ES-I3 (cell line): ENCODE results near the gene PC.

Experiments used
- H3K36me3 ChIP-seq: 2 replicates; pipeline ENCODE4 v1.6.1; 2013; ENCODE audit warnings: mild to moderate bottlenecking, low read length, control low read depth, moderate library complexity; ENCODE audit not compliant: insufficient read depth
- H3K4me1 ChIP-seq: 2 replicates; pipeline ENCODE4 v1.6.1; 2013; ENCODE audit warnings: mild to moderate bottlenecking, control low read depth, low read length; ENCODE audit not compliant: insufficient read depth
- H3K9ac ChIP-seq: 2 replicates; pipeline ENCODE4 v1.6.1; 2013; ENCODE audit warnings: low read depth, mild to moderate bottlenecking, low read length, moderate library complexity
- H3K9me3 ChIP-seq: 2 replicates; pipeline ENCODE4 v1.6.1; 2013; ENCODE audit warnings: mild to moderate bottlenecking, low read length, moderate library complexity; ENCODE audit not compliant: control insufficient read depth, insufficient read depth

Gene PC

DNA sequence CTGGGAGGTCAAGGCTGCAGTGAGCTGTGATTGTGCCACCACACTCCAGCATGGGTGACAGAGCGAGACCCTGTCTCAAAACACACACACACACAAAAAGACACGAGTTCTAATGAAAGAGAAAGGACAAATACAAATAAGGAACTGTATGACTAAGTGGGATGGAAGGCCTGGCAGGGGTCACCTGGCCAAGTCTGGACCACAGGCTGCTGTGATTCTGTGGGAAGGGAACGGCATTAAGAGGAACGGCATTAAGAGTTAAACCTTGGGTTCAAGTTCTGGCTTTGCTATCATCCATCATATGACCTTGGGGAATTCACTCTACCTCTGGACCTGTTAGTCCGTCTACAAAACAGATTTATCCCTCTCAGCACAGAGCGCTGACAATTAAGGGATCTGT lies 53.6 kb downstream of the PC start:
- Histone ChIP-seq H3K36me3 (no peaks in the 10 kb centered on the region), H3K9me3 (no peaks in the 10 kb centered on the region), H3K9ac (no peak overlapping the region), H3K4me1 (peaks cover 33% of the 10 kb centered on the region)

DNA sequence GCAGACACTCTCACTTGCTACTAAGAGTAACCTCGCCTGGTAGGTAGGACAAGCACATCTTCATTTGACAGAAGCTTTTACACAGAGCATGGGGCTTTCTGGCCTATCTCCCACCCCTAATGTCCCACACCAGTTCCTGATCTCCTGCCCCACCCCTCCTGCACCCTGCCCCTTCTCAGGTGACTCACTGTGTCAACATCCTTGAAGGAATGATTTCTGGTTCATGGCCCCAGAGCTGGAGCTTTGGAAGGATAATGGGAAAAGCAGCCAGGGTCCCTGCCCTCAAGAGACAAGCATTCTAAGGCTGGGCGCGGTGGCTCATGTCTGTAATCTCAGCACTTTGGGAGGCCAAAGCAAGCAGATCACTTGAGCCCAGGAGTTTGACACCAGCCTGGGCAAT lies 54.1 kb downstream of the PC start:
- no peaks in the 10 kb centered on the region for H3K36me3 ChIP-seq

DNA sequence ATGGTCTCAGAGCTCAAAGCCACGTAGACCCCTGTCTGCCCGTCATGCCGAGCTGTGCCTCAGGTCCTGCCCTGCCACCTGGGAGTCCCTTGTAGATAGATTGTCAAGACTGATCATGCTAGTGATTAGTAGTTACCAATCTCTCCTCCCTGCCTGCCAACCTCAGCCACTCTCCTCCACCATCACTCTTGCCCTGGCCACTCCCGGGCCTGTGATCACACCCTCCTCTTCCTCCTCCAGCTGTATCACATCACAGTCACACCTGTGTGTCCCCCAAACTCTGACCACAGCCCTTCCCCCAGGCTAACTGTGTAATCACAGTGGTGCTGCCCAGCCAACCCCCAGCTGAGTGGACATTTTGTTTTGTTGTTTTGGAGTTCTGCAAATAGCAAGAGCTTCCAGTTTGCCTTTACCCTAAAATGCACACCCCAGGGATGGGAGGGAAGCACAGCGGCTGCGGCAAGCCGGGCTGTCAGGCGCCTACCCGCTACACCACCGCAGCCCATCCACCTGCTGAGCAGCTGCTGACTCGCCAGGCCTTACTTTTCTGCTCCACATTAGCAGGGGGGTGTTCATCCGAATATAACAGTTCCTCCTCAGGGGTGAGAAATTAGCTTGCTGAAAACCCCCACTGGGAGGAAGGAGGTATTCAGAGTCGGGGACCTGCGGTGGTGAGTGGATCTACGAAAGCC lies 55.6 kb downstream of the PC start:
- Histone ChIP-seq H3K9me3 (no peaks in the 10 kb centered on the region), H3K4me1 (peaks cover 37% of the 10 kb centered on the region), H3K9ac (no peak overlapping the region), H3K36me3 (no peaks in the 10 kb centered on the region)

More for the DNA sequence above, 54.1 kb downstream of the PC start:
- no peak overlapping the region for H3K9ac ChIP-seq
- peaks cover 33% of the 10 kb centered on the region for H3K4me1 ChIP-seq
- H3K9me3 ChIP-seq = no peaks in the 10 kb centered on the region

DNA sequence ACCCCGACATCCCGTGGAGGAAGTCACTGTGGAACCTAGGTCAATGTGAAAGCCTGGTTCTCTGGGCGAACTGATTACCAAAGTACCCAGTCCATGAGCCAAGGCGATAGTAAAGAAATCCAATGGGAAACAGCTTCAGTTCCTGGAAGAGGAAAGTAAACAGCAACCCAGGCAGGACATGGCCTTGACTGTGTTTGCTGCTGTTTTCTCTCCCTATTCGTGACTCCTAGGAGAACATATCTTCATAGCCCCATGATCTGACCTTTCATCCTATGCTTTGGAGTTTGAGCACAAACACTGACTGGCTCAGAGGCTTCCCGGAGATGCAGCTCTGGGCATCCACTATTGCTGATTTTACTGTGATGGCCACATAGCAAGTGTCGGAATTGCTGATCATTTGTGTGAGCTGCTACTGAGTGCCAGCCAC lies 56.2 kb downstream of the PC start:
- no peaks in the 10 kb centered on the region for H3K36me3 ChIP-seq
- no peaks in the 10 kb centered on the region for H3K9me3 ChIP-seq
- H3K9ac ChIP-seq = no peak overlapping the region
- H3K4me1 ChIP-seq = peaks cover 36% of the 10 kb centered on the region

DNA sequence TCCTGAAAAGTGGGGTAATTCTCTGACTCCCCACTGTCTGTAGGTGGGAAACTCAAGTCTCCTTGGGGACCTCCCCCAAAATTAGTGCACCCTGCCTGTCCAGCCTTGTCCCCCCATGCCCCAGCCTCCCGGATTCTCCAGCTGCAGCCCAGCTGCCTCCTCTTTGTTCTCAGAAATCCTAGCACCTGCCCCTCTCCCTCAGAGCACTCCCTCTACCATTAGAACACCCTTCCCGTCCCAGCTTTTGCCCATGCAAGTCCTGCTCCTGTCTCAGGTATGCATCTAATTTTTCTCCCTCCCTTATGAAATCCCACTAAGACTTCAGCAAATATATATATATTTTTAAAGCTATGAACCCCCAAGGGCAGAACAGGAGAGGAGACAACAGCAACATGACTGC lies 64.0 kb downstream of the PC start:
- Histone ChIP-seq H3K9me3 (no peaks in the 10 kb centered on the region), H3K4me1 (peaks cover 18% of the 10 kb centered on the region), H3K36me3 (no peaks in the 10 kb centered on the region)

DNA sequence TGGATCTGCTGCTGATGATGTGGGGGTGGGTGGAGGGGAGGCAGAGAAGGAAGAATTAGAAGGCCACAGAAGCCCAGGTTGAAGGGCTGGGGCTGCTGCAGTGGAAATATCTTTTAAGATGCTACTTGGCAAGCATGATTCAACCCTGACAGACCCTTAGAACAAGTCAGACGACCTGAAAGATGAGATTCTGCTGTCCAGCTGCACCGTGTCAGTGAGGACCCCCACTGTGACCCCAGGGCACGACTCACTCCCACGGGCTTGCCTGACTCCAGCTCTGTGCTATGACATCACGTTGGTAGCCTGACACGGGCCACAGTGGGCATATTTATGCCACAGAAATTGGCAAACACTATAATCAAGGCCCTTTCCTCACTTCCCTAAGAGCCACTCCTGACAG lies 65.3 kb downstream of the PC start:
- H3K4me1 ChIP-seq = peaks cover 14% of the 10 kb centered on the region
- no peaks in the 10 kb centered on the region for H3K9me3 ChIP-seq
- no peaks in the 10 kb centered on the region for H3K36me3 ChIP-seq
- H3K9ac ChIP-seq = no peak overlapping the region

More for the DNA sequence above, 64.0 kb downstream of the PC start:
- H3K9ac ChIP-seq = no peak overlapping the region

DNA sequence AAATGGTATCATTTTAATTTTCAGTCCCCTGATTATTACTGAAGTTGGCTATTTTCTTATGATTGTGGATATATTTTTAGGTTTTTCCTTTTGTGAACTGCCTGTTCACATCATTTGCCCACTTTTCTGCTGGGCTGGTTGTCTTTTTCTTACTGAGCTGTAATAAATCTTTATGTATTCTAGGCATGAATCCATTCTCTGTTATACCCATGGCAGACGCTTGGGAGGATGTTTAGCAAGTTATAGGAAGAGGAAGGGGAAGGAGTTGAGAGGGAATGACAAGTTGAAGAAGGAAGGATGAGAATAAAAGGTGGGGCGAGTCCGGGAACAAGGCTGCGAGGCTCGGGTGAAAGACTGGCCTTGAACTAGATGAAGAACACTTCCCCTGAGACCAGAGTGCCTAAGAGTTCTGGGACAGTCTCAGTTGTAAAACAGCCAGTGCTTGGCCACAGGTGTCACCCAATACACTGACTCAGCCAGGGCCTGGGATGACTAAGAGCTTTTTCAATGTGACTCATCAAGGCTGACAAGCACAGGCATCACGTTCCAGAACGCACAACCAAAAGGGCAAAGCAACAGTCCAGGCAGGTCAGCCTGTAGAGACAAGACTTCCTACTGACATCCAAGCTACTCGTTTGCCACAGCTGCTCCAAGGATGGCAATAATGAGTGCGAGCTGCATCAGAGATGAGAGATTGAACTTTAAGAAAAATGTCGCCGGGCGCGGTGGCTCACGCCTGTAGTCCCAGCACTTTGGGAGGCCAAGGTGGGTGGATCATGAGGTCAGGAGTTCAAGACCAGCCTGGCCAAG lies 66.1 kb downstream of the PC start:
- H3K4me1 ChIP-seq = peaks cover 14% of the 10 kb centered on the region
- no peaks in the 10 kb centered on the region for H3K36me3 ChIP-seq
- no peak overlapping the region for H3K9ac ChIP-seq
- H3K9me3 ChIP-seq = no peaks in the 10 kb centered on the region

DNA sequence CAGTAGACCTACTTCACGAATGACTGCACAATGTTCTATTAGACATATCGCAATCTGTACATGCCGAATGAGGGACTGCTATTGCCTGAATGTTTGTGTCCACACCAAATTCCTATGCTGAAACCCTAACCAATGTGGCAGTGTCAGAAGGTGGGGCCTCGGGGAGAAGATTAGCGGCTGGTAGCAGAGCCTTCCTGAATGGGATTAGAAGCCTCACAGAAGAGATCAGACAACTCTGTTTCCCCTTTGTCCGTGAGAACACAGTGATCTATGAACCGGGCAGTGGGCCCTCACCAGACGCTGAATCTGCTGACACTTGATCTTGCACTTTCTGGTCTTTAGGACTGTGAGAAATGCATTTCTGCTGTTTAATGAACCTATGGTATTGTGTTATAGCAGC lies 68.2 kb downstream of the PC start:
- no peaks in the 10 kb centered on the region for H3K36me3 ChIP-seq
- H3K9ac ChIP-seq = no peak overlapping the region
- peaks cover 27% of the 10 kb centered on the region for H3K4me1 ChIP-seq
- no peaks in the 10 kb centered on the region for H3K9me3 ChIP-seq

DNA sequence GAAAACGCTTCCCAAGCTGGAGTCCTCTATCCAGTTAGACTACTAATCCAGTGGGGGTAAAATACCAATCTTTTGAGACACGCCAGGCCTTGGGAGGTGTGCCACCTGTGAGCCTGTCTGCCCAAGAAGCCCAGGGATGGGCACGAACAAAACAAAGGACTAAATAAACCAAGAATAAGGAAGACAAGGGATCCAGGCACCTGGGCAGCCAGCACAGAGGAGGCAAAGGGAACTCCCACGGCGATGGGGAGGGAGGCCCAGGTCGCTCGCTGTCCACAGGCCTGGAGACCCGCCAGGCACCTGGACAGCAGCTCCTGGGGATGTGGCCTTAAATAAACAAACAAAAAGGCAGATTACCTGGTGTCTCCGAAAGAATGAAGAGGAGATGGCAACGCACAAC lies 69.9 kb downstream of the PC start:
- no peak overlapping the region for H3K9ac ChIP-seq
- H3K36me3 ChIP-seq = no peaks in the 10 kb centered on the region
- H3K4me1 ChIP-seq = peaks cover 26% of the 10 kb centered on the region
- no peaks in the 10 kb centered on the region for H3K9me3 ChIP-seq

DNA sequence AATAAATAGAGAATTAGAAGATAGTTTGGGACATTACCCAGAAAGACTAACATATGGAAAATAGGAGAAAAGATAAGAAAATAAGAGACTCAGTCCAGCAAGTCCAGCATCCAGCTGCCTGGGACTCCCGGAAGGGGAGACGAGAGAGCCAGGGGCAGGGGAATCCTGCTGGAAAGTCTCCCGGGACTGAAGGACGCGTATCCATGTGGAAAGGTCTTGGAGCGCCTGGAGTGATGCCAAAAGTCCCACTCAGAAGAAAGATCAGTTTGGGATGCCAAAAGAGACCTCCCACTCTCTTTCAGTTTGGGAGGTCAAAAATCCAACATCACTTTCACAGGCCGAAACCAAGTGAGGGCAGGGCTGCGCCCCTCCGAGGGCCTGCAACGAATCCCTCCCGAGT lies 70.7 kb downstream of the PC start:
- no peaks in the 10 kb centered on the region for H3K36me3 ChIP-seq
- H3K9ac ChIP-seq = no peak overlapping the region
- peaks cover 23% of the 10 kb centered on the region for H3K4me1 ChIP-seq
- H3K9me3 ChIP-seq = no peaks in the 10 kb centered on the region

DNA sequence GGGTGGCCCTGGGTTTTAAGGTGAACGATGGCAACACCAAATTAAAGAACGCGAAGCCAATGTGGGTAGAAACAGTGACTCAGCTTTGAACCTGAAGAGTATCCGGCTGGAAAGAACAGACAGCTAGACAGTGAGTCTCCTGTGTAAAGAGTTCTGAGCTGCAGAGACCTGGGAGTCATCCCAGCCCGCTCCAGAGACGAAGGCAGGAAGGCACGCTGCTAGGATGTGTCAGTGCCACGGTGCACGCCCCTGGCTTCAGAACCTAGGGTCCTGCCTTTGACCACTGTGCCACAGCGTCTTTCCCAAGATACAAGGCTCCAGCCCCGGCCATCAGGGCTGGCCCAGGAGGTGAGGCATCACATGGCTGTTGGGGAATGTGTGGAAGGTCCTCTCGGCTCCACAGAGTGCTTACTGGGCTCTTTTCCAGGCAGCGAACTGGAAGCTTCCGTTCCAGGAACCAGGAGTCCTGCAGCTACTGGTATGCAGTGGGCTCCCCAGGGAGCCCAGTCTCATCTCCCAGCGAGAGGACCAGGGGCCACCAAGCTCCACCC lies 71.4 kb downstream of the PC start:
- H3K4me1 ChIP-seq = peaks cover 22% of the 10 kb centered on the region
- no peaks in the 10 kb centered on the region for H3K36me3 ChIP-seq
- H3K9ac ChIP-seq = no peak overlapping the region
- H3K9me3 ChIP-seq = no peaks in the 10 kb centered on the region

DNA sequence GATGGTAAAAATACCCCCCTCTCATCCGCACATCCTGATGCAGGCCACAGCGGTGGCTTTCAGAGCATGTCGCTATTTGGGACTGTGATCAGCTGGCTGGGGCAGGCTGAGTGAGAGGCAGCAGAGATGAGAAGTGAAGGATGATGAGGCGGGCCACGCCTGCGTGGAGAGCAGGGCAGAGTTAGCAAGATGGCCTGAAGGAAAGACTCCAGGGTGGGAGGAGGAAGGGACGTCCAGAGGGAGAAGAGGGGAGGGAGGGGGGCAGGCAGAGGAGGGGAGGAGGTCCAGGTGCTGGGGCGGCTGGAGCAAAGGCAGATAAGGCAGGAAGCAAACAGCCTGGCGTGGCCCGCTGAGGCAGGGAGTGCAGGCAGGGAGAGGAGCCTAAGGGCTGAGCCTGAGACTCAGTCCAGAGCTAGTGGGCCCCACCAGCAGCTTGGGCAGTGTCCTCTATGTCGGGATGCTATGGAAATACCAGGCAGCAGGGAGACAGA lies 72.2 kb downstream of the PC start:
- H3K4me1 ChIP-seq = peaks cover 23% of the 10 kb centered on the region
- H3K9ac ChIP-seq = no peak overlapping the region
- H3K36me3 ChIP-seq = no peaks in the 10 kb centered on the region
- no peaks in the 10 kb centered on the region for H3K9me3 ChIP-seq

DNA sequence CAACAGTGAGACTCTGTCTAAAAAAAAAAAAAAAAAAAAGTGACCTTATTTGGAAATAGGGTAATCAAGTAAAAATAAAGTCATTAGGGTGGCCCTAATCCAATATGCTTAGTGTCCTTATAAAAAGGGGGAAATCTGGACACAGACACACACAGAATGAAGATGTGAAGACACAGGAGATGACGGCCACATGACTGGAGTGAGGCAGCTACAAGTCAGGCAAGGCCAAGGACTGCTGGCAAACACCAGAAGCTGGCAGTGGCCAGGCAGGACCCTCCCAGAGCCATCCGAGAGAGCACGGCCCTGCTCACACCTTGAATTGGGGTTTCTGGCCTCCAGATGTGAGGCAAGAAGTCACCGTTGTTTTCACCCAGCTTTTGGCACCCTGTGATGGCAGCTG lies 72.7 kb downstream of the PC start:
- Histone ChIP-seq H3K9me3 (no peaks in the 10 kb centered on the region), H3K9ac (no peak overlapping the region), H3K36me3 (no peaks in the 10 kb centered on the region), H3K4me1 (peaks cover 29% of the 10 kb centered on the region)

DNA sequence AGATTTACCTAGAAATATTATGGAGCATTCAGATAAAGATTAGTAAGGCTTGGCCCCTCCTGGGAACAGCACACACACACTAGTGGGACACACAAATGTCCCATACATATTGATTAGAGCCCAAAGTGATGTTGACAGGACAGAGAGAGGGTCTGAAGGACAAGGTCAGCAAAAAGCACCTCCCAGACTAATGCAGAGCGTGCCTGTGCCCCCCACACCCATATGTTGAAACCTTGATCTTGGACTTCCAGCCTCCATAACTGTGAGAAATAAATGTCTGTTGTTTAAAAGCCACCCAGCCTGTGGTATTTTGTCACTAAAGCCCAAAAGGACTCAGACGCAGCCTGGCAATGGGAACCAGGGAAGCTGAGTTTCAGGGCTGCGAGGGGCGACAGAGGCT lies 73.7 kb downstream of the PC start:
- H3K9ac ChIP-seq = no peak overlapping the region
- peaks cover 32% of the 10 kb centered on the region for H3K4me1 ChIP-seq
- no peaks in the 10 kb centered on the region for H3K9me3 ChIP-seq
- no peaks in the 10 kb centered on the region for H3K36me3 ChIP-seq
